ENCODE results near the gene VASH2. TPM values are rescaled to one million over a fixed set of nuclear protein-coding genes. Genes with fewer than 3 reads are reported as not detected.
A peak's percentile ranks its signal among the peaks of the same experiment; 100 is the strongest.

Gene VASH2
- total and polyA plus RNA-seq, 2 experiments from 2014 or later = 129 to 381 TPM

GRCh38 chr1:212994926-212995325 lies 44.6 kb downstream of the VASH2 start:
- Histone ChIP-seq H3K4me2 (no peak overlapping the region), H3K27me3 (ENCODE audit: insufficient read depth) (no peaks in the 10 kb centered on the region), H3K79me2 (replicated peaks; ENCODE audit: insufficient read depth) (no peaks in the 10 kb centered on the region), H3F3A (replicated peaks; ENCODE audit: low read depth) (peaks cover 18% of the 10 kb centered on the region), H3K4me3 (no peak overlapping the region), H3K4me1 (ENCODE audit: insufficient read depth) (peaks cover 4% of the 10 kb centered on the region; the same call in 1 of the 2 replicates), H3K36me3 (ENCODE audit: insufficient read depth) (peaks cover 34% of the 10 kb centered on the region), H4K20me1 (replicated peaks; ENCODE audit: insufficient read depth) (no peaks in the 10 kb centered on the region), H3K9me2 (ENCODE audit: insufficient read depth) (no peaks in the 10 kb centered on the region), H3K27ac (ENCODE audit: low read depth) (peak overlapping the region; percentile 3; the same call in 1 of the 2 replicates), H2AFZ (no peak overlapping the region)
- Mint-ChIP-seq H3K36me3 (ENCODE audit: low read depth) (peaks cover 60% of the 10 kb centered on the region), H3K27me3 (ENCODE audit: insufficient read depth, low read depth, poor library complexity) (peaks cover 6% of the 10 kb centered on the region), H3K4me1 (peaks cover 14% of the 10 kb centered on the region; the same call in 2 of the 3 replicates), H3K4me3 (no peak overlapping the region), H3K9me3 (no peaks in the 10 kb centered on the region; the same call in 2 of the 3 replicates), H3K27ac (peak overlapping the region; percentile 89)
- DNase-seq (ENCODE audit: low spot score) (no peak), ATAC-seq (no peak)
- TF ChIP-seq ZNF462 (CRISPR knock-in tag; IDR thresholded peaks at IDR 0.05) (no peak), ZNF331 (CRISPR knock-in tag; IDR thresholded peaks at IDR 0.05; ENCODE audit: low read depth) (no peak), CREB1 (CRISPR knock-in tag; IDR thresholded peaks at IDR 0.05; ENCODE audit: low read depth) (no peak), NANOG (IDR thresholded peaks at IDR 0.05; ENCODE audit: borderline replicate concordance) (no peak), EZH2 (IDR thresholded peaks at IDR 0.05; ENCODE audit: low read depth, unreplicated experiment) (no peak), REST (IDR thresholded peaks at IDR 0.05; ENCODE audit: unreplicated experiment) (no peak), CTCF (conservative IDR thresholded peaks at IDR 0.05; ENCODE audit: low read depth in 2 of 2) (no peak), POLR2AphosphoS5 (IDR thresholded peaks at IDR 0.05; ENCODE audit: low read depth) (no peak; the same call in 1 of the 2 replicates), ETS1 (IDR thresholded peaks at IDR 0.05) (no peak), EZH2phosphoT487 (IDR thresholded peaks at IDR 0.05; ENCODE audit: unreplicated experiment) (no peak), JUNB (IDR thresholded peaks at IDR 0.05; ENCODE audit: unreplicated experiment) (no peak), STAT1 (IDR thresholded peaks at IDR 0.05; ENCODE audit: unreplicated experiment) (no peak), ZNF114 (CRISPR knock-in tag; IDR thresholded peaks at IDR 0.05) (no peak)
